Measurements from ENCODE around the gene CLDN8. TPM values are rescaled to one million over a fixed set of nuclear protein-coding genes. Genes with fewer than 3 reads are reported as not detected.

CLDN8 gene
- total RNA-seq, 4 donors from 2014 or later, result not detected

DNA sequence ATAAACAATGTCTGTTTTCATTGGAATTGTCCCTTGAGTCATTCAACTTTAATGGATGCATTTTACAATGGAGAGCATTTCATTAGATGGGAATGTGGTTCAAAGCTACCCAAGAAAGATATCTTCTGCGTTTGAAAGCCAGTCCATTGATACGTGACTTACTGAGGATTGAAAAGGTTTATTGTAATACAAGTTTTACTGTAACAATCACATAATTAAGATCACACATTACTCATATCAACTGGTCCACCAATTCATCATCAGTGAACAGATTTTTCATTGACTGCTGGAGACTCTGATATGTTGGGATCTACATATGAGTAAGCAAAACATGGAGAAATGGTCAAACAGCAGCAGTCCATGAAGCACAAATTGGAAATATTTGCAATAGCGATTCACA lies 34.0 kb upstream of the CLDN8 start:
- H3K4me3 ChIP-seq, result no peak overlapping the region
- intact Hi-C loops (cut with DNase I; ENCODE audit: low total_unique reads), result no loop called here
- H3K36me3 ChIP-seq, result no peaks in the 10 kb centered on the region
- no peak overlapping the region for H3K27ac ChIP-seq
- H3K27me3 ChIP-seq, result no peaks in the 10 kb centered on the region
- no peak for DNase-seq
- H3K4me1 ChIP-seq, result no peaks in the 10 kb centered on the region
- no peaks in the 10 kb centered on the region for H3K9me3 ChIP-seq
- TF ChIP-seq POLR2A (IDR thresholded peaks at IDR 0.05), result no peak
- TF ChIP-seq, protein P1, sequence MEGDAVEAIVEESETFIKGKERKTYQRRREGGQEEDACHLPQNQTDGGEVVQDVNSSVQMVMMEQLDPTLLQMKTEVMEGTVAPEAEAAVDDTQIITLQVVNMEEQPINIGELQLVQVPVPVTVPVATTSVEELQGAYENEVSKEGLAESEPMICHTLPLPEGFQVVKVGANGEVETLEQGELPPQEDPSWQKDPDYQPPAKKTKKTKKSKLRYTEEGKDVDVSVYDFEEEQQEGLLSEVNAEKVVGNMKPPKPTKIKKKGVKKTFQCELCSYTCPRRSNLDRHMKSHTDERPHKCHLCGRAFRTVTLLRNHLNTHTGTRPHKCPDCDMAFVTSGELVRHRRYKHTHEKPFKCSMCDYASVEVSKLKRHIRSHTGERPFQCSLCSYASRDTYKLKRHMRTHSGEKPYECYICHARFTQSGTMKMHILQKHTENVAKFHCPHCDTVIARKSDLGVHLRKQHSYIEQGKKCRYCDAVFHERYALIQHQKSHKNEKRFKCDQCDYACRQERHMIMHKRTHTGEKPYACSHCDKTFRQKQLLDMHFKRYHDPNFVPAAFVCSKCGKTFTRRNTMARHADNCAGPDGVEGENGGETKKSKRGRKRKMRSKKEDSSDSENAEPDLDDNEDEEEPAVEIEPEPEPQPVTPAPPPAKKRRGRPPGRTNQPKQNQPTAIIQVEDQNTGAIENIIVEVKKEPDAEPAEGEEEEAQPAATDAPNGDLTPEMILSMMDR (IDR thresholded peaks at IDR 0.05), result no peak

DNA sequence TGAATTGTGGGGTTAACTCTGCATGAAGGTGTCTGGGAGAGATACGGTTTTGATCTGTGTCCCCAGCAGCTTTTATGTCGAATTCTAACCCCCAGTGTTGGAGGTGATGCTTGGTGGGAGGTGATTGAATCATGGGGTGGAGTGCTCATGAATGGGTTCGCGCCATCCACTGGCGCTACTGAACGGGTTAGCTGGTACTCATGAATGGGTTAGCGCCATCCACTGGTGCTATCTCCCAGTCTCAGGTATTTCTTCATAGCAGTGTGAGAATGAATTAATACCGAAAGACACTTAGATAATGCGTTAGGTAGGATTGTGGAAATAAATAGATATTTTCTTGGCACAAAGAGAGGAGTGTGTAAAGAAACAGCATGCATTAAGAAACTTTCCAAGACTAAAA lies 32.9 kb upstream of the CLDN8 start:
- DNase-seq, result no peak
- Histone ChIP-seq H3K9me3 (no peaks in the 10 kb centered on the region), H3K36me3 (no peaks in the 10 kb centered on the region), H3K4me3 (no peak overlapping the region), H3K27me3 (no peaks in the 10 kb centered on the region), H3K27ac (no peak overlapping the region), H3K4me1 (no peaks in the 10 kb centered on the region)
- no peak for TF ChIP-seq POLR2A (IDR thresholded peaks at IDR 0.05)
- TF ChIP-seq, protein P1 (IDR thresholded peaks at IDR 0.05), result no peak
- intact Hi-C loops (cut with DNase I; ENCODE audit: low total_unique reads), result no loop called here

DNA sequence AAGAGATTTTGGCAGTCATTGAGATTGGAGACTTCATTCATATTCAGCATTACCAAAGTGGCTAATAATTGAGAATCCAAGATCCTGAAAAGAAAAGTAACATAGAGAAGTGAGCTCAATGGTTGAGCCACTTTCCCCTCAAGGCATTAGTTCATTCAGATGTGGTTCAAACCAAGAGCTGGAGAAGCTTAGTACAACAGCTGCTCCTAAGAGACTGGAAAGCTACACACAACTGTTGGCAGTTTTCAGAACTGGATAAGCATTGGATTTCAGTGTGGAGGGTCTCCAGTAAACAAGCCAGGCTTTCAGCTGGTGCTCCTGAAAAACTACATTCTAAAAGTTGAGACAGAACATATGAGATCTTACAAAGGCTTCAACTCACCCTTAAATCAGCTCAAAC lies 29.2 kb upstream of the CLDN8 start:
- no peak for DNase-seq
- intact Hi-C loops (cut with DNase I; ENCODE audit: low total_unique reads), result no loop called here

DNA sequence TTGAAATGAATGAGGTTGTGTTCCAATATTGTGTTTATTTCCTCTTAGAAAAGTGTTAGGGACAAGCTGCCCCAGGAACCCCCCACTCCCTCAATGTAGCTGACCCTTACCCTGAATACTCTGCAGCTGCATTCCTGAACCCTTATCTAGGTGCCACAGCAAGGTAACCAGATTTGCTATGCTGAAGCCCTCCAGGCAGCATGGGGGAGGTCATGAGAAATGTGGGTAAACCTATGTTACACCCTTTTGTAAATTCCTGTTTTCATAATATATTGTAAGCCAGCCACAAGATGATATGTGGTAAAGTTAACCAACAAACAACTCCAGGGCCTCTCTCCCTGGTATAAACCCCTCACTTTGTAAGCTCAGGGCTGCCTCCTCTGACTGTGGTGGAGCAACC lies 27.8 kb upstream of the CLDN8 start:
- H3K36me3 ChIP-seq, result no peaks in the 10 kb centered on the region
- intact Hi-C loops (cut with DNase I; ENCODE audit: low total_unique reads), result no loop called here
- no peak overlapping the region for H3K27ac ChIP-seq
- H3K4me1 ChIP-seq, result no peaks in the 10 kb centered on the region
- no peaks in the 10 kb centered on the region for H3K27me3 ChIP-seq
- DNase-seq, result no peak
- no peak overlapping the region for H3K4me3 ChIP-seq
- TF ChIP-seq, protein P1 (IDR thresholded peaks at IDR 0.05), result no peak
- no peak for TF ChIP-seq POLR2A (IDR thresholded peaks at IDR 0.05)
- no peaks in the 10 kb centered on the region for H3K9me3 ChIP-seq

More for the DNA sequence above, 29.2 kb upstream of the CLDN8 start:
- H3K36me3 ChIP-seq, result no peaks in the 10 kb centered on the region
- no peaks in the 10 kb centered on the region for H3K27me3 ChIP-seq
- H3K4me1 ChIP-seq, result no peaks in the 10 kb centered on the region
- H3K27ac ChIP-seq, result no peak overlapping the region
- H3K9me3 ChIP-seq, result no peaks in the 10 kb centered on the region
- H3K4me3 ChIP-seq, result no peak overlapping the region
- TF ChIP-seq, protein P1 (IDR thresholded peaks at IDR 0.05), result no peak
- TF ChIP-seq POLR2A (IDR thresholded peaks at IDR 0.05), result no peak

DNA sequence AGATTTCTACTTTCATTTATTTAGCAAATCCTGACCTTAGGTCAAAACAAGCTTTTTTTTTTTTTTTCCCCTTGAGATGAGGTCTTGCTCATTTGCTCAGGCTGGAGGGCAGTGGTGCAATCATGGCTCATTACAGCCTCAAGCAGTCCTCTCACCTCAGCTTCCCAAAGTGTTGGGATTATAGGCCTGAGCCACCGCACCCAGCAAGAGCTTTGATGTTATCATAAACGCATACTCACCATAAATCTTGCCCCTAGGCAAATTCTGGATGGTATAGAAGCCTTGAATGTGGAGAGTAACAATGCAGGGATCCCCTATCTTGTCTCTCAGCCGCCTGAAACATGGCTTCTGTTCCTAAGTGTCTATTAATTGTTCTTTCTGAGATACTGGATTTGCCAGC lies 24.8 kb upstream of the CLDN8 start:
- no peak overlapping the region for H3K27ac ChIP-seq
- no peak for TF ChIP-seq POLR2A (IDR thresholded peaks at IDR 0.05)
- TF ChIP-seq, protein P1 (IDR thresholded peaks at IDR 0.05), result no peak
- no peak for DNase-seq
- no peaks in the 10 kb centered on the region for H3K9me3 ChIP-seq
- intact Hi-C loops (cut with DNase I; ENCODE audit: low total_unique reads), result no loop called here
- H3K4me3 ChIP-seq, result no peak overlapping the region
- no peaks in the 10 kb centered on the region for H3K4me1 ChIP-seq
- H3K27me3 ChIP-seq, result no peaks in the 10 kb centered on the region
- H3K36me3 ChIP-seq, result no peaks in the 10 kb centered on the region
